HUES48 (cell line): ENCODE results near the gene CES2.
"Not testable (repeated sequence)": the region's sequence is repeated elsewhere in the genome, so short reads cannot be mapped to it uniquely, and the experiment has no call there.

ENCODE experiments used
- H3K27ac ChIP-seq: one replicate; pipeline ENCODE4 v1.7.0; 2013; ENCODE audit warnings: low read depth, low read length, inconsistent platforms
- H3K27me3 ChIP-seq: 2 replicates; pipeline ENCODE4 v1.6.1; 2013; ENCODE audit warnings: mild to moderate bottlenecking, low read length; ENCODE audit not compliant: control insufficient read depth, insufficient read depth
- H3K36me3 ChIP-seq: 2 replicates; pipeline ENCODE4 v1.6.1; 2013; ENCODE audit warnings: low read length; ENCODE audit not compliant: control insufficient read depth, insufficient read depth
- H3K4me1 ChIP-seq: 2 replicates; pipeline ENCODE4 v1.6.1; 2013; ENCODE audit warnings: mild to moderate bottlenecking, low read length; ENCODE audit not compliant: control insufficient read depth, insufficient read depth
- H3K4me3 ChIP-seq: 2 replicates; pipeline ENCODE4 v1.5.1; 2013; ENCODE audit warnings: mild to moderate bottlenecking, low read depth, low read length
- H3K9ac ChIP-seq: 2 replicates; pipeline ENCODE4 v1.6.1; 2013; ENCODE audit warnings: mild to moderate bottlenecking, low read depth, low read length, moderate library complexity
- H3K9me3 ChIP-seq: 2 replicates; pipeline ENCODE4 v1.6.1; 2013; ENCODE audit warnings: low read length; ENCODE audit not compliant: control insufficient read depth, insufficient read depth

CES2 gene

DNA sequence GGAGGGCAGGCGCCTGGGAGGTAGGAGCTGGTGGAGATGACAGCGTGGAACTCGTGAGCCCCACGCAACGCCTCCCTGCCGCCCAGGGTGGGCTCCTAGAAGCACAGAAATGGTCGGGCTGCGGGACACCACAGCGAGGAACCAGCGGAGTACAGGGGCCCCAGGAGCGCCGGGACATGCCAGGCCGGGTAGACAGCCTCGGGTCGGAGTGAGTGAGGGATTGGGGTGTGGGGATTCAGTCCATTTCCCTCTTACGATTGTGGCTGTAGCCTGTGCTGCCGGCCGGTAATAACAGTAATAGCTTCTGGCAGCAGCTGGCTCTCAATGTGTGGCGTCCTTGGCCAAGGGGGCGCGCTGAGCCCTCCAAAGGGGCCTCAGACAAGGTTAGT, 13.5 kb downstream of the CES2 start:
- no peaks in the 10 kb centered on the region; the same call in 1 of the 2 replicates for H3K9me3 ChIP-seq
- no peak overlapping the region for H3K9ac ChIP-seq
- H3K27me3 ChIP-seq, result peaks cover 36% of the 10 kb centered on the region
- H3K27ac ChIP-seq, result no peak overlapping the region
- H3K4me3 ChIP-seq, result peak overlapping the region; percentile 52; the same call in 1 of the 2 replicates
- H3K4me1 ChIP-seq, result peaks cover 3% of the 10 kb centered on the region; the same call in 1 of the 2 replicates
- H3K36me3 ChIP-seq, result peaks cover 2% of the 10 kb centered on the region; the same call in 1 of the 2 replicates

DNA sequence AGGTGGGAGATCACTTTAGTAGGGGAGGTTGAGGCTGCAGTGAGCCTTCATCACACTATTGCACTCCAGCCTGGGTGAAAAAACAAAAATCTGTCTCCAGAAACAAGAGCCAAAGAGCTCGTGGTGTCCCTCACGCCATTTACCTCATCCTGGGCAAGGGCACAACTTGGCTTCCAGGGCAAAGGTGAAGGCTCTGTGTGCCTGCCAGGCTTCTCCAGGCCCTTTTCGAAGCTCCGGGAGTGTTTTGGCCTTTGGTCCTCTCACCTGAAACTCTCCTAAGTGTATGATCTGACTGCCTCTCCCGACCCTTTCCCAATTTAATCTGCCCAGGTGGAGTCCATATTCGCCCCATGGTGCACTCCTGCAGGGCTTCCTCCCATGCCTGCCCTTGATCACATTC, 14.2 kb downstream of the CES2 start:
- H3K27me3 ChIP-seq, result peaks cover 36% of the 10 kb centered on the region
- H3K27ac ChIP-seq, result no peak overlapping the region
- H3K9ac ChIP-seq, result no peak overlapping the region
- no peak overlapping the region for H3K4me3 ChIP-seq
- H3K4me1 ChIP-seq, result peaks cover 3% of the 10 kb centered on the region; the same call in 1 of the 2 replicates
- no peaks in the 10 kb centered on the region; the same call in 1 of the 2 replicates for H3K9me3 ChIP-seq
- H3K36me3 ChIP-seq, result no peaks in the 10 kb centered on the region

DNA sequence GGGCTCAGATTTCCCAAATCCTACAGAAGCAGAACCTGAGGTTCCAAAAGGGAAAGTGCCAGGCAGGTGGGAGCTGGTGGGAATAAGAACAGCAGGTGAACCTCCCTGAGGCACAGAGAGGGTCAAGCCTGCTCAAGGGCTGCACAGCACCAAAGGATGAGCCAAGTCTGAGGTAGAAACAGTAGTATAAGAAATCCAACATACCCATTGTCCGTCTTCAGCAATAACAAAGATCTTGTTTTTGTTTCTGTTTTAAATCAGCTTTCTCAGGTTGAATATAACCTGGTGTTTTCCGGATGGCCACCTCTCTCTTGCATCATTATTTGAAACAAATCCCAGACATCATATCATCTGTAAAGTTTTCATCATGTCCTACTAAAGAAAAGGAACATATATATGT, 15.1 kb downstream of the CES2 start:
- Histone ChIP-seq H3K9me3 (no peaks in the 10 kb centered on the region; the same call in 1 of the 2 replicates), H3K4me1 (peaks cover 3% of the 10 kb centered on the region; the same call in 1 of the 2 replicates), H3K4me3 (no peak overlapping the region), H3K9ac (no peak overlapping the region), H3K36me3 (no peaks in the 10 kb centered on the region), H3K27ac (no peak overlapping the region), H3K27me3 (peaks cover 36% of the 10 kb centered on the region)

DNA sequence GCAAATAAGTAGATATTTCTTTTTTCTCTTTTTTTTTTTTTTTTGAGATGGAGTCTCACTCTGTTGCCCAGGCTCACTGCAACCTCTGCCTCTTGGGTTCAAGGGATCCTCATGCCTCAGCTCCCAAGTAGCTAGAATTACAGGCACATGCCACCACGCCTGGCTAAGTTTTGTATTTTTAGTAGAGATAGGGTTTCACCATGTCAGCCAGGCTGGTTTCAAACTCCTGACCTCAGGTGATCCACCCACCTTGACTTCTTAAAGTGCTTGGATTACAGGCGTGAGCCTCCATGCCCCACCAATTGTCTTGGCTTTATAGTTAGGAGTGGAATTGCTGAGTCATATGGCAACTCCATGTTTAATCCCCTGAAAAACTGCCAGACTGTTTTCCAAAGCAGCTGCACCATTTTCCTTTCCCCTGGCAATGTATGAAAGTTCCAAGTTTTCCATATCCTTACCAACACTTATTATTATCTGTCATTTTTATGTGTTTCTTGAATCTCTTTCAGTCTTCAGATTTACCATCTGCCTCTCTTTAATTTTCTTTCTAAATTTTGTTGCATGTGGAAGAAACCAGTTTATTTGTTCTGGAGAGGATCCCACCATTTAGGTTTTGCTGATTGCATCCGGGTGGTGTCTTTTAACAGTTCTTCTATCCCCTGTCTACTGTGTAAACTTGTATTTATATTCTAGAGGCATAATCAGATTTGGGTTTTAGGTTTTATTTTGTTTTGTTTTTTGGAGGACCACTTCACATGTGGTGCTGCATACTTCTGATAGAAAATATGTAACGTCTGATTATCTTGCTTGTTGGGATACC, 15.9 kb downstream of the CES2 start:
- H3K27ac ChIP-seq, result no peak overlapping the region
- H3K4me3 ChIP-seq, result no peak overlapping the region

DNA sequence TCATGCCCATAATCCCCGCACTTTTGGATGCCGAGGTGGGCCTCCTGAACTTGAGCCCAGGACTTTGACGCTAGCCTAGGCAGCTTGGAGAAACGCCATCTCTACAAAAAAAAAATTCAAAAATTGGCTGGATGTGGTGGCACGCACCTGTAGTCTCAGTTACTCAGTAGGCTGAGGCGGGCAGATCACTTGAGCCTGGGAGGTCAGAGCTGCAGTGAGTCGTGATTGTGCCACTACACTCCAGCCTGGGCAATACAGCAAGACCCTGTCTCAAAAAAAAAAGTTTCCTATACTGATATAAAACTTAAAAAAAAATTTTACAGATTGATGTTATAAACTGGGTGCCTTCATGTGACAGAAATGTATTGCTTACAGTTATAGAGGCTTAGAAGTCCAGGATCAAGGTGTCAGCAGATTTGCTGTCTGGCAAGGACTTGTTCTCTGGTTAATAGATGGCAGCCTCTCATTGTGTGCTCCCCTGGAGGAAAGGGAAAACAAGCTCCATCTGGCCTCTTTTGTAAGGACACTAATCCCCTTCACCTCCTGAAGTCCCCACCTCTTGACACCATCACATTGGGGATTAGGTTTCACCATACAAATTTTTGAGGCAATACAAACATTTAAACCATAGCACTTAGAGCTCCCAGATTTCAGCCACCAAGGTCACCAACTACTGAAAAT, 17.3 kb downstream of the CES2 start:
- Histone ChIP-seq H3K36me3 (no peaks in the 10 kb centered on the region), H3K9me3 (no peaks in the 10 kb centered on the region; the same call in 1 of the 2 replicates), H3K27me3 (peaks cover 32% of the 10 kb centered on the region), H3K4me1 (peaks cover 3% of the 10 kb centered on the region; the same call in 1 of the 2 replicates), H3K9ac (no peak overlapping the region), H3K4me3 (no peak overlapping the region), H3K27ac (no peak overlapping the region)

More for the DNA sequence above, 15.9 kb downstream of the CES2 start:
- no peaks in the 10 kb centered on the region for H3K36me3 ChIP-seq
- peaks cover 3% of the 10 kb centered on the region; the same call in 1 of the 2 replicates for H3K4me1 ChIP-seq
- H3K9ac ChIP-seq, result no peak overlapping the region
- peaks cover 36% of the 10 kb centered on the region for H3K27me3 ChIP-seq
- no peaks in the 10 kb centered on the region; the same call in 1 of the 2 replicates for H3K9me3 ChIP-seq

DNA sequence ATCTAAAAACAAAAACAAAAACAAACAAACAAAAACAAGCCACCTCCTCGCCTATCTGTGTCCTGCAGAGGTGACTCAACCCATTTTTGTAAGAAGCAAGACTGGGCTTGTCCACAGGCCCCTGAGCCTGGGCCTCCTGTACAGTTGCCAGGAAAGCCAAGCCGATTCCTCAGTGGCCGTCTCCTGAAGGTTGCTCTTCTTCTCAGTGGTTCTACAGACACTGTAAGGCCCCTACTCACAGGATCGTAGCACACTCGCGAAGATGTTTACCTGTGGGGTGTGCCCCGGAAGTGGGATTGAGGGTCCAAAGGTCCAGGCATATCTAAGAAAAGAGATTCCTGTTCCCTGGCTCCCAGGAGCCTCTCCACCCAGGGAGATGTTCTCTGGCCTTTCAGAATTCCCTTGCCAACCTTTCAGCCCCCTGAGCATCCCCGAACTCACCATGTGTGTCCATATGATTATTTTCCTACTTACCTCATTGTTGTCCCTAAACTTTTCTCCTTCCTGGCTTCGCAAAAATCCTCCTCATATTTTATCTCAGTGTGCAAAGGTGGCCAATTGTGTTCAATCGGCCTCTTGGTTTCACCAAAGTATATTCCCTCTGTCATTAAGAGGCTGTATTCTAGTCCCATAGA, 18.3 kb downstream of the CES2 start:
- H3K4me1 ChIP-seq, result peaks cover 3% of the 10 kb centered on the region; the same call in 1 of the 2 replicates
- no peaks in the 10 kb centered on the region for H3K36me3 ChIP-seq
- no peak overlapping the region for H3K27ac ChIP-seq
- peaks cover 22% of the 10 kb centered on the region for H3K27me3 ChIP-seq
- no peak overlapping the region for H3K9ac ChIP-seq
- H3K4me3 ChIP-seq, result no peak overlapping the region
- H3K9me3 ChIP-seq, result no peaks in the 10 kb centered on the region; the same call in 1 of the 2 replicates

GRCh38 chr16:66954097-66954659, 18.9 kb downstream of the CES2 start:
- peaks cover 16% of the 10 kb centered on the region for H3K27me3 ChIP-seq
- H3K9ac ChIP-seq, result no peak overlapping the region
- no peak overlapping the region for H3K27ac ChIP-seq
- H3K36me3 ChIP-seq, result no peaks in the 10 kb centered on the region
- H3K4me3 ChIP-seq, result no peak overlapping the region
- no peaks in the 10 kb centered on the region; the same call in 1 of the 2 replicates for H3K9me3 ChIP-seq
- peaks cover 3% of the 10 kb centered on the region; the same call in 1 of the 2 replicates for H3K4me1 ChIP-seq

DNA sequence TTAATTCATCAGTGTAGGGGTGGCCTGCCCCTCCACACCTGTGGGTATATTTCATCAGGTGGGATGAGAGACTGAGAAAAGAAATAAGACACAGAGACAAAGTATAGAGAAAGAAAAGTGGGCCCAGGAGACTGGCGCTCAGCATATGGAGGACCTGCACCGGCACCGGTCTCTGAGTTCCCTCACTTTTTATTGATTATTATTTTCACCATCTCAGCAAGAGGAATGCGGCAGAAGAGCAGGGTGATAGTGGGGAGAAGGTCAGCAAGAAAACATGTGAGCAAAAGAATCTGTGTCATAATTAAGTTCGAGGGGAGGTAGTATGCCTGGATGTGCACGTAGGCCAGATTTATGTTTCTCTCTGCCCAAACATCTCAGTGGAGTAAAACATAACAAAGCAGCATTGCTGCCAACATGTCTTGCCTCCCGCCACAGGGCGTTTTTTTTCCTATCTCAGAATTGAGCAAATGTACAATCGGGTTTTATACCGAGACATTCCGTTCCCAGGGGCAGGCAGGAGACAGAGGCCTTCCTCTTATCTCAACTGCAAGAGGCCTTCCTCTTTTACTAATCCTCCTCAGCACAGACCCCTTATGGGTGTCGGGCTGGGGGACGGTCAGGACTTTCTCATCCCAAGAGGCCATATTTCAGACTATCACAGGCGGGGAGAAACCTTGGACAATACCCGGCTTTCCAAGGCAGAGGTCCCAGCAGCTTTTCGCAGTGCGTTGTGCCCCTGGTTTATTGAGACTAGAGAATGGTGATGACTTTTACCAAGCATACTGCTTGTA, 20.2 kb downstream of the CES2 start:
- H3K9ac ChIP-seq, H3K9me3 ChIP-seq, H3K4me3 ChIP-seq, H3K27ac ChIP-seq, H3K36me3 ChIP-seq, H3K27me3 ChIP-seq, H3K4me1 ChIP-seq: not testable (repeated sequence)

DNA sequence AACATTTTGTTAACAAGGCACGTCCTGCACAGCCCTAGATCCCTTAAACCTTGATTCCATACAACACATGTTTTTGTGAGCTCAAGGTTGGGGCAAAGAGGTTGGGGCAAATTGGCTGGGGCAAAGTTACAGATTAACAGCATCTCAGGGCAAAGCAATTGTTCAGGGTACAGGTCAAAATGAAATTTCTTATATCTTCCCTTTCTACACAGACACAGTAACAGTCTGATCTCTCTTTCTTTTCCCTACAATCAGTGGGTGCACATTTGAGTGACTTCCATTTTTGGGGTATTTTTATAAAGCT, 20.8 kb downstream of the CES2 start:
- not testable (repeated sequence) for H3K27ac ChIP-seq, H3K4me1 ChIP-seq, H3K4me3 ChIP-seq, H3K9ac ChIP-seq, H3K36me3 ChIP-seq, H3K9me3 ChIP-seq, H3K27me3 ChIP-seq
